NT2/D1 (cell line): ENCODE results near the gene COA1.
"Not testable (repeated sequence)": the region's sequence is repeated elsewhere in the genome, so short reads cannot be mapped to it uniquely, and the experiment has no call there.

Source experiments
- DNase-seq: peaks from one replicate; pipeline ENCODE4 v3.0.0-alpha.2; 2011; ENCODE audit warnings: low read depth, low spot score
- H3K27me3 ChIP-seq: 2 replicates; pipeline ENCODE4 v1.6.0; 2011; ENCODE audit warnings: mild to moderate bottlenecking; ENCODE audit not compliant: insufficient read length, insufficient read depth
- H3K36me3 ChIP-seq: 2 replicates; pipeline ENCODE4 v1.6.1; 2011; ENCODE audit warnings: mild to moderate bottlenecking, low read length, mixed read lengths; ENCODE audit not compliant: insufficient read depth, insufficient read length
- H3K4me1 ChIP-seq: 2 replicates; pipeline ENCODE4 v1.5.1; 2011; ENCODE audit not compliant: insufficient read depth, insufficient read length
- H3K4me3 ChIP-seq: 2 replicates; pipeline ENCODE4 v1.5.1; 2011; ENCODE audit warnings: low read depth; ENCODE audit not compliant: insufficient read length
- H3K9ac ChIP-seq: 2 replicates; pipeline ENCODE4 v1.6.0; 2011; ENCODE audit warnings: low read depth; ENCODE audit not compliant: insufficient read length
- H3K9me3 ChIP-seq: 2 replicates; pipeline ENCODE4 v1.5.1; 2011; ENCODE audit warnings: mild to moderate bottlenecking, low read length; ENCODE audit not compliant: insufficient read depth
- SUZ12 ChIP-seq: IDR thresholded peaks from 2 replicates; pipeline ENCODE4 v1.6.1; 2011; ENCODE audit not compliant: insufficient read length, insufficient read depth; ENCODE audit errors: extremely low read depth
- YY1 ChIP-seq: IDR thresholded peaks from 2 replicates; pipeline ENCODE4 v1.6.1; 2011; ENCODE audit not compliant: insufficient read length, insufficient read depth
- ZNF274 ChIP-seq: IDR thresholded peaks from 2 replicates; pipeline ENCODE4 v1.6.1; 2011; ENCODE audit warnings: mild to moderate bottlenecking, low read depth, low read length

The COA1 gene

DNA sequence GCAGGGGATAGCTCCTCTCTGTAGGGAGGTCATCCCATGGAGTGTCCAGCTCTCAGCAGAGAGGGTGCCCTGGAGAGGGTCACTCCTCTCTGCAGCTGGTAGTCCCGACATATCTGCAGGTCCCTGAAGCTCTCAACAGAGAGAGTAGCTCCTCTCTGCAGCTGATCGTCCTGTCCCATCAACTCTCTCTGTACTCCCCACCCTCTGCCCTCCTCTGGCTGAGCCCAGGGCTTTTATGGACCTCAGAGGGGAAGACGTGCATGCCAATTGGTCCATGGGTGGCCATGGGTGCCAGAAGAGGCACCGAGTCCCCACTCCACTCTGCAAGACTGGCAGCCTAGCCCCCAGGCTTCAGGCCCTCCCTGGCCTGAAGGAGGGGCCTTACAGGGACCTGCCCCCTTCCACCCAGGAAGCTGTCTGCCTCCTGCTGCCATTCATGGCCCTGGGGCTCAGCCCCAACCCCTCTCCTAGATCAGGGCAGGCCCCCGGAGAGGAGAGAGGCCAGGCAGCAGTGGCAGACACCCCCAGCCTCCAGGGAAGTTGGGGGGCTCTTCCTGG, 20.1 kb upstream of the COA1 start:
- Histone ChIP-seq H3K4me1 (no peaks in the 10 kb centered on the region), H3K9me3 (peaks cover 4% of the 10 kb centered on the region; the same call in 1 of the 2 replicates), H3K9ac (no peak overlapping the region), H3K4me3 (no peak overlapping the region), H3K27me3 (no peaks in the 10 kb centered on the region), H3K36me3 (no peaks in the 10 kb centered on the region)
- no peak for DNase-seq
- TF ChIP-seq SUZ12 (no peak), YY1 (no peak), ZNF274 (no peak)

DNA sequence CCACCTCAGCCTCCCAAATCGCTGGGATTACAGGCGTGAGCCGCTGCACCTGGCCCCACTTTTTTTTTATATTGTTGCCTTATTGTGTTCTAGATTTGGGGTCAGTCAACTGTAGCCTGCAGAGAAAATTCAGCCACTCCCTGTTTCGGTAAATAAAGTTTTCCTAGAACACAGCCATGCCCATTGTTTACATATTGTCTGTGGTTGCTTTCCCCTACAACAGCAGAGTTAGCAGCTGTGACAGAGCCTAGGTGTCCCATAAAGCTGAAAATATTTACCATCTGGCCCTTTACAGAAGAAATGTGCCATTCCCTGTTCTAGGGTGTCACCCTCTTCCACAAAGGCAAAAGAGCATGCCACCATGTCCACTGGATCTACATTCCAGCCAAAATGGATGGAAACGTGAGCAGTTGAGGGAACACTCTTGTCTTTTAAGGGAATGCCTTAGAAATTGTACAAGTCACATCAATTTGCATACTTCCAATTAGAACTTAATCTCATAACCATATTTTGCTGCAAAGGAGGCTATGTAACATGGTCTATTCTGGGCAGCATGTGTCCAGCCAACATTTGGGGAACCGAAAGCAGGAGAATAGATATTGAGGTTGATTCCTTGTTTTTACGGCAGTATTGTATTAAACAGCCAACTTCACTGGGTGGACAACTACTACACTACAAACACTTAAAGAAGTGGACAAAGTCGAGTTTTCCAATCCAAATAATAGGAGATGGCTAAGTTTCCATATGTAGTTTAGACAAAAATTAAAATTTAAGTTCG, 18.2 kb upstream of the COA1 start:
- Histone ChIP-seq H3K9ac (no peak overlapping the region), H3K9me3 (peaks cover 4% of the 10 kb centered on the region; the same call in 1 of the 2 replicates), H3K4me1 (no peaks in the 10 kb centered on the region), H3K27me3 (no peaks in the 10 kb centered on the region), H3K36me3 (no peaks in the 10 kb centered on the region), H3K4me3 (no peak overlapping the region)
- TF ChIP-seq YY1 (no peak), ZNF274 (no peak), SUZ12 (no peak)
- DNase-seq: no peak

DNA sequence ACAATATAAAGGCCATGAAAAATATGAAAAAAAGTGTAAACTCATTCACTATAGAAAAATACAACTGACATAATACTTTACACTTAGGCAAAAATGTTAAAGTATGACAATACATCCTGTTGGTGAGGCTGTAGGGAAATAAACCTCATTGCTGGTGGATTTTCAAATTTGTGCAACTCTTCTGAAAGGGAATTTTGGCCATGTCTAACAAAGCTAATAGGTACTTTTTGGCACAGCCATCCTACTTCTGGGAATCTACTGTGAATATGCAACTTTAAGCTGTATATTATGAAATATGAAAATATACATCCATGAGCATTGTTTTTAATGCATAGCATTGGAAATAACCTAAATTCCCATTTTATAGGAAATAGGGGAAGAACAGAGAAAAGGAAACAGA, 13.4 kb upstream of the COA1 start:
- Histone ChIP-seq H3K9ac (no peak overlapping the region), H3K9me3 (peaks cover 9% of the 10 kb centered on the region; the same call in 1 of the 2 replicates), H3K27me3 (no peaks in the 10 kb centered on the region), H3K4me1 (no peaks in the 10 kb centered on the region), H3K4me3 (no peak overlapping the region), H3K36me3 (no peaks in the 10 kb centered on the region)
- no peak for TF ChIP-seq ZNF274
- no peak for DNase-seq

DNA sequence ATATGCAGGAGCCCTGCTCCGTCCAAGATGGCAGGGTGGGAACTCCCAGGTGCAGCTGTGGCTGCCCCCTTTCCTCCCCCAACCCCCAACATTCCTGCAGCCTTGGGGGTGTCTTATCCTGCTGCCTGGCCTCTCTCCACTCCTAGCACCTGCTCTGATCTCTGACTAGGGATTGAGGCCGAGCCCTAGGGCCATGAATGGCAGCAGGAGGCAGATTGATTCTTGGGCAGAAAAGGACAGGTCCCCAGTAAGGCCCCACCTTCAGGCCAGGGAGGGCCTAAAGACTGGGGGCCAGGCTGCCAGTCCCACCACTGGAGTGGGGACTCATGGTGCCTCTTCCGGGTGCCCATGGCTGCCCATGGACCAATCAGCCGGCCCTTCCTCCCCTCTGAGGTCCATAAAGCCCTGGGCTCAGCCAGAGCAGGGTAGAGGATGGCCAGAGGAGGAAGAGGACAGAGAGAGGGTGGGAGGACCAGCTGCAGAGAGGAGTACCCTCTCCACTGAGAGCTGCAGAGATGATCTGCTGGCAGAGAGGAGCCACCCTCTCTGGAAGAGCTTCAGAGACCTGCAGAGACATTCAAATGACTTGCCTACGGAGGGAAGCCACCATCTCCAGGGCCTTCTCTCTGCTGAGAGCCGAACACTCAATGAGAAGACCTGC, 8.3 kb upstream of the COA1 start:
- DNase-seq: no peak
- H3K9ac ChIP-seq: no peak overlapping the region

DNA sequence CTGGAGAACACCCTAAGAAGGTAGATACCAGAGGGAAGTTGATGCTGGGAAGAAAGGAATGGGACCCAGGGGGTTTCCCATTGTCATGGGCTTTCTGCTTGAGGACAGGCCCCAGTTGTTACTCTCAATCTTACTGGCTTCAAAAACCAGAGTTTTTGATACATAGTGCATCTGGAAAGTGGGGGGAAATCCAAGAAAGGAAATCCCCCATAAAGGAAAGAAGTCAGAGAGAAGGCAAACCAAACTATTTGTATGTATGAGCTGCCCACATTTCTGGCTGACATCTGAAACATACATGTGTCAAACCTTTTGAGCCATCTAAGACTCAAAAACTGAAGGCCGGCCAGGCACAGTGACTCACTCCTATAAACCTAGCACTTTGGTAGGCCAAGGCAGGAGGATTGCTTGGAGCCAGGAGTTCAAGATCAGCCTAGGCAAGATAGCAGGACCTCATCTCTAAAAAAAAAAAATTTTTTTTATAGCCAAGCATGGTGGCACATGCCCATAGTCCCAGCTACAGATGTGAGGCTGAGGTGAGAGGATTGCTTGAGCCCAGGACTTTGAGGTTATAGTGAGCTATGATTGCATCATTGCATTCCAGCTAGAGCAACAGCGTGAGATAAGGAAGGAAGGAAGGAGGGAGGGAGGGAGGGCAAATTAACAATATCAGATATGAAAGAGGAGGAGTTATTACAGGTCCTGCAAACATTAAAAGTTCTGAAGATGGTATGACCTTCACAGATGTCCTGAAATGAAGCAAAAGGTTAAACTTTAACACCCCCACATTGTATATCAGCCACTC, 6.7 kb upstream of the COA1 start:
- TF ChIP-seq YY1 (no peak), SUZ12 (no peak), ZNF274 (no peak)
- H3K9me3 ChIP-seq: peaks cover 12% of the 10 kb centered on the region; the same call in 1 of the 2 replicates
- no peaks in the 10 kb centered on the region for H3K27me3 ChIP-seq
- no peaks in the 10 kb centered on the region for H3K36me3 ChIP-seq
- H3K4me1 ChIP-seq: no peaks in the 10 kb centered on the region
- DNase-seq: no peak
- H3K4me3 ChIP-seq: no peak overlapping the region
- no peak overlapping the region for H3K9ac ChIP-seq

More for the DNA sequence above, 8.3 kb upstream of the COA1 start:
- no peak for TF ChIP-seq ZNF274
- no peak overlapping the region for H3K4me3 ChIP-seq
- no peaks in the 10 kb centered on the region for H3K4me1 ChIP-seq
- peaks cover 12% of the 10 kb centered on the region; the same call in 1 of the 2 replicates for H3K9me3 ChIP-seq
- no peaks in the 10 kb centered on the region for H3K36me3 ChIP-seq
- H3K27me3 ChIP-seq: no peaks in the 10 kb centered on the region

DNA sequence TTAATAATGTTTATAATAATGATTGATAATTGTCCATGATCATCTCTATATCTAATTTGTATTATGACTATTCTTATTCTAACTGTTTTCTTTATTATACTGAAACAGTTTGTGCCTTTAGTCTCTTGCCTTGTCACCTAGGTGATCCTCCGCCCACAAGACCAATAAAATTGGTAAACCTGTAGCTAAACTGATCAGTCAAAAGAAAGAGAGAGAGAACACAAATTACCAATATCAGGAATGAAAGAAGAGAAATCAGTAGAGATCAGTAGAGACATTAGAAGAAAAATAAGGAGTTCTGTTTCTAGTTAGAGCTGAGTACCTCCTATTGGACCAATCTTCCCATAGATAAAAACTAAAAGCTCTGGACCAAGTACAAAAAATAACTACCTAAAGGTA, 6.1 kb upstream of the COA1 start:
- H3K9ac ChIP-seq: no peak overlapping the region
- peaks cover 12% of the 10 kb centered on the region; the same call in 1 of the 2 replicates for H3K9me3 ChIP-seq
- no peaks in the 10 kb centered on the region for H3K4me1 ChIP-seq
- H3K27me3 ChIP-seq: no peaks in the 10 kb centered on the region
- no peak for DNase-seq
- no peaks in the 10 kb centered on the region for H3K36me3 ChIP-seq
- H3K4me3 ChIP-seq: no peak overlapping the region
- TF ChIP-seq SUZ12 (no peak), YY1 (no peak), ZNF274 (no peak)

DNA sequence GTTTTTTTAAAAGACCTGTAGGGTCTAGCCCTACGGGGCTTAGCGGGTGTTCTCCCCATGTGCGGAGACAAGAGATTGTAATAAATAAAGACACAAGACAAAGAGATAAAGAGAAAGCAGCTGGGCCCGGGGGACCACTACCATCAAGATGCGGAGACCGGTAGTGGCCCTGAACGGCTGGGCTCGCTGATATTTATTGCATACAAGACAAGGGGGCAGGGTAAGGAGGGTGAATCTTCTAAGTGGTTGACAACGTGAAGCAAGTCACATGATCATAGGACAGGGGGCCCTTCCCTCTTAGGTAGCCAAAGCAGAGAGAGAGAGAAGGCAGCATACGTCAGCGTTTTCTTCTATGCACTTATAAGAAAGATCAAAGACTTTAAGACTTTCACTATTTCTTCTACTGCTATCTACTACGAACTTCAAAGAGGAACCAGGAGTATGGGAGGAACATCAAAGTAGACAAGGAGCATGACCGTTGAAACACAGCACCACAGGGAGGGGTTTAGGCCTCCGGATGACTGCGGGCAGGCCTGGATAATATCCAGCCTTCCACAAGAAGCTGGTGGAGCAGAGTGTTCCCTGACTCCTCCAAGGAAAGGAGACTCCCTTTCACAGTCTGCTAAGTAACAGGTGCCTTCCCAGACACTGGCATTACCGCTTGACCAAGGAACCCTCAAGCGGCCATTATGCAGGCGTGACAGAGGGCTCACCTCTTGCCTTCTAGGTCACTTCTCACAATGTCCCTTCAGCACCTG, 5.4 kb upstream of the COA1 start:
- not testable (repeated sequence) for H3K36me3 ChIP-seq, H3K4me1 ChIP-seq, DNase-seq, H3K9ac ChIP-seq, H3K27me3 ChIP-seq, H3K4me3 ChIP-seq
- peaks cover 12% of the 10 kb centered on the region; the same call in 1 of the 2 replicates for H3K9me3 ChIP-seq

DNA sequence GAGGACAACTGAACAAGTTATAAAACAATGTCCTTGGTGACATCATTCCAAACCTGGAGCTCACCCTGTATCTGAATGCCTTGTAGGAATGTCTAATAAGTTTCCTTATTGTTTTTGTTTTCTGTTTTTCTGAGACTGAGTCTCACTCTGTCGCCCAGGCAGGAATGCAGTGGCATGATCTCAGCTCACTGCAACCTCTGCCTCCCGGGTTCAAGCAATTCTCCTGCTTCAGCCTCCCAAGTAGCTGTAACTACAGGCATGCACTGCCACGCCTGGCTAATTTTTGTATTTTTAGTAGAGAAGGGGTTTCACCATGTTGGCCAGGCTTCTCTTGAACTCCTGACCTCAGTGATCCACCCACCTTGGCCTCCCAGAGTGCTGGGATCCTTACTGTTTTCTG, 2.2 kb upstream of the COA1 start:
- H3K4me3 ChIP-seq, DNase-seq, H3K27me3 ChIP-seq, H3K9me3 ChIP-seq, H3K4me1 ChIP-seq, H3K9ac ChIP-seq, H3K36me3 ChIP-seq: not testable (repeated sequence)
